GM23248 (cell line): Measurements from ENCODE around the gene UBE2S. TPM values are rescaled to one million over a fixed set of nuclear protein-coding genes. Genes with fewer than 3 reads are reported as not detected.
A peak's percentile ranks its signal among the peaks of the same experiment; 100 is the strongest.

ENCODE experiments used
- DNase-seq: peaks from one replicate; pipeline ENCODE4 v3.0.0-alpha.2; 2015
- H2AFZ ChIP-seq: fragments of 200-600 bp; sonication (generic); 2 replicates; pipeline ENCODE4 v1.6.1; 2016; ENCODE audit warnings: antibody characterized with exemption
- H3F3A ChIP-seq: fragments of 200-600 bp; sonication (generic); 2 replicates; pipeline ENCODE4 v1.6.1; 2016; ENCODE audit warnings: mild to moderate bottlenecking, antibody characterized with exemption, mixed run types; ENCODE audit not compliant: insufficient read depth
- H3K27ac ChIP-seq: fragments of 200-600 bp; sonication (generic); 2 replicates; pipeline ENCODE4 v1.5.1; 2016; ENCODE audit warnings: mild to moderate bottlenecking
- H3K27me3 ChIP-seq: fragments of 200-600 bp; sonication (generic); replicated peaks from 2 replicates; pipeline ENCODE4 v1.6.1; 2016; ENCODE audit warnings: mild to moderate bottlenecking; ENCODE audit not compliant: insufficient read depth
- H3K36me3 ChIP-seq: fragments of 200-600 bp; sonication (generic); 2 replicates; pipeline ENCODE4 v1.6.1; 2016; ENCODE audit warnings: low read depth, mild to moderate bottlenecking
- H3K4me1 ChIP-seq: fragments of 200-600 bp; sonication (generic); 2 replicates; pipeline ENCODE4 v1.6.1; 2016; ENCODE audit warnings: mild to moderate bottlenecking; ENCODE audit not compliant: insufficient read depth
- H3K4me2 ChIP-seq: fragments of 200-600 bp; sonication (generic); one replicate; pipeline ENCODE4 v1.6.1; 2016; ENCODE audit warnings: mild to moderate bottlenecking; ENCODE audit not compliant: unreplicated experiment
- H3K4me3 ChIP-seq: fragments of 200-600 bp; sonication (generic); 2 replicates; pipeline ENCODE4 v1.5.1; 2016; ENCODE audit warnings: mild to moderate bottlenecking
- H3K79me2 ChIP-seq: fragments of 200-600 bp; sonication (generic); 2 replicates; pipeline ENCODE4 v1.6.1; 2016; ENCODE audit warnings: mild to moderate bottlenecking; ENCODE audit not compliant: insufficient read depth
- H3K9ac ChIP-seq: fragments of 200-600 bp; sonication (generic); 2 replicates; pipeline ENCODE4 v1.6.1; 2016; ENCODE audit warnings: mild to moderate bottlenecking
- H3K9me2 ChIP-seq: fragments of 200-600 bp; sonication (generic); 2 replicates; pipeline ENCODE4 v1.6.1; 2016; ENCODE audit warnings: mixed run types, mild to moderate bottlenecking, moderate library complexity; ENCODE audit not compliant: insufficient read depth
- H3K9me3 ChIP-seq: fragments of 200-600 bp; sonication (generic); one replicate; pipeline ENCODE4 v1.6.1; 2017; ENCODE audit warnings: low read depth
- H4K20me1 ChIP-seq: fragments of 200-600 bp; sonication (generic); 2 replicates; pipeline ENCODE4 v1.6.0; 2016; ENCODE audit not compliant: insufficient read depth
- EZH2 ChIP-seq: fragments of 200-600 bp; sonication (generic); IDR thresholded peaks from 2 replicates; pipeline ENCODE4 v1.6.1; 2018; ENCODE audit warnings: antibody characterized with exemption, mild to moderate bottlenecking; ENCODE audit not compliant: insufficient read depth, poor library complexity, severe bottlenecking
- EZH2phosphoT487 ChIP-seq: fragments of 200-600 bp; sonication (generic); IDR thresholded peaks from 2 replicates; pipeline ENCODE4 v1.6.1; 2018; ENCODE audit warnings: antibody characterized with exemption, moderate library complexity, mild to moderate bottlenecking, low read depth; ENCODE audit not compliant: insufficient read depth
- WGBS, 2 experiments: methylation state at CpG; one replicate each; pipeline ENCODE4 v1.1.6; 2015 to 2017; ENCODE audit warnings: low lambda C conversion rate in 2 of 2, low coverage in 1 of 2; ENCODE audit errors: missing lambda C conversion rate in 2 of 2; 5-methylcytosine and 5-hydroxymethylcytosine counted together
- in situ Hi-C: fragments of 300-500 bp; cut with MboI; formaldehyde crosslinking; loops from 2 replicates; pipeline ENCODE4 v1.15.0; 2020
- polyA plus RNA-seq: library from polyadenylated mRNA; unstranded; fragments of >200 nt; fragmentation: Nextera tagmentation; extraction: Ambion mirVana; gene quantifications from 2 replicates; pipeline ENCODE4 v1.2.1, GENCODE V29; 2016
- total RNA-seq: library from RNA; depleted of rRNA; stranded (reverse); fragments of >200 nt; shearing (Covaris generic); gene quantifications from 2 replicates; pipeline ENCODE4 v1.2.3, GENCODE V29; 2014

UBE2S gene
- total and polyA plus RNA-seq, 2 experiments from 2014 or later = 82.2 to 106 TPM

GRCh38 chr19:55368701-55369563 lies 38.7 kb downstream of the UBE2S start:
- no peaks in the 10 kb centered on the region for H3K9me3 ChIP-seq
- H3K4me2 ChIP-seq = peak overlapping the region; percentile 84
- H3K27ac ChIP-seq = peak overlapping the region; percentile 86
- H2AFZ ChIP-seq = peak overlapping the region; percentile 67
- peaks cover 21% of the 10 kb centered on the region for H3K4me1 ChIP-seq
- WGBS, 2 experiments = 15 to 36% methylated on average over 13 to 46 of the region's 54 CpGs
- peak overlapping the region; percentile 87 for H3K9ac ChIP-seq
- no peak for TF ChIP-seq EZH2phosphoT487
- no peak for TF ChIP-seq EZH2
- H3K9me2 ChIP-seq = no peaks in the 10 kb centered on the region
- peaks cover 38% of the 10 kb centered on the region for H3F3A ChIP-seq
- in situ Hi-C loops = no loop called here
- no peaks in the 10 kb centered on the region for H3K27me3 ChIP-seq
- peaks cover 8% of the 10 kb centered on the region for H3K79me2 ChIP-seq
- peak; percentile 93 for DNase-seq
- H4K20me1 ChIP-seq = no peaks in the 10 kb centered on the region
- H3K4me3 ChIP-seq = peak overlapping the region; percentile 75
- H3K36me3 ChIP-seq = no peaks in the 10 kb centered on the region; the same call in 1 of the 2 replicates

- H3K27ac ChIP-seq = no peak overlapping the region
- H3K79me2 ChIP-seq = peaks cover 8% of the 10 kb centered on the region
- no peaks in the 10 kb centered on the region for H3K9me2 ChIP-seq
- no peak for TF ChIP-seq EZH2
- TF ChIP-seq EZH2phosphoT487 = no peak
- H3K9me3 ChIP-seq = no peaks in the 10 kb centered on the region
- DNase-seq = no peak
- peaks cover 15% of the 10 kb centered on the region for H3K4me1 ChIP-seq
- no peak overlapping the region for H2AFZ ChIP-seq
- in situ Hi-C loops = no loop called here
- H3K36me3 ChIP-seq = no peaks in the 10 kb centered on the region; the same call in 1 of the 2 replicates
- peak overlapping the region; percentile 84 for H3K4me2 ChIP-seq
- H4K20me1 ChIP-seq = no peaks in the 10 kb centered on the region
- H3K9ac ChIP-seq = peak overlapping the region; percentile 87
- peak overlapping the region; percentile 75; the same call in 1 of the 2 replicates for H3K4me3 ChIP-seq
- WGBS, 2 experiments = 80 to 89% methylated on average over 9 to 16 of the region's 16 CpGs
- no peaks in the 10 kb centered on the region for H3K27me3 ChIP-seq
- H3F3A ChIP-seq = peaks cover 41% of the 10 kb centered on the region
Measured at GRCh38 chr19:55368106-55368505, 39.5 kb downstream of the UBE2S start.

- no peaks in the 10 kb centered on the region for H3K27me3 ChIP-seq
- peaks cover 35% of the 10 kb centered on the region for H3F3A ChIP-seq
- H3K9me3 ChIP-seq = no peaks in the 10 kb centered on the region
- no peaks in the 10 kb centered on the region; the same call in 1 of the 2 replicates for H3K36me3 ChIP-seq
- no peak overlapping the region for H2AFZ ChIP-seq
- H3K9ac ChIP-seq = no peak overlapping the region
- H3K4me1 ChIP-seq = peaks cover 7% of the 10 kb centered on the region
- no peak overlapping the region for H3K4me2 ChIP-seq
- H3K4me3 ChIP-seq = no peak overlapping the region
- in situ Hi-C loops = no loop called here
- 98 to 100% methylated on average over 3 of the region's 3 CpGs for WGBS, 2 experiments
- no peaks in the 10 kb centered on the region for H4K20me1 ChIP-seq
- no peak for TF ChIP-seq EZH2phosphoT487
- TF ChIP-seq EZH2 = no peak
- no peak overlapping the region for H3K27ac ChIP-seq
- H3K79me2 ChIP-seq = peaks cover 8% of the 10 kb centered on the region
- no peaks in the 10 kb centered on the region for H3K9me2 ChIP-seq
- DNase-seq = no peak
Measured at GRCh38 chr19:55366790-55367189, 40.8 kb downstream of the UBE2S start.

GRCh38 chr19:55365964-55366363 lies 41.6 kb downstream of the UBE2S start:
- WGBS, 2 experiments = 66 to 94% methylated on average over 4 to 19 of the region's 19 CpGs
- Histone ChIP-seq H3K27ac (no peak overlapping the region), H3F3A (peaks cover 27% of the 10 kb centered on the region)

More at GRCh38 chr19:55365964-55366363, 41.6 kb downstream of the UBE2S start:
- no peaks in the 10 kb centered on the region for H3K27me3 ChIP-seq
- H3K79me2 ChIP-seq = peaks cover 8% of the 10 kb centered on the region
- in situ Hi-C loops = no loop called here
- H3K4me2 ChIP-seq = no peak overlapping the region
- no peak overlapping the region for H2AFZ ChIP-seq
- no peak for TF ChIP-seq EZH2
- no peaks in the 10 kb centered on the region for H4K20me1 ChIP-seq
- H3K36me3 ChIP-seq = no peaks in the 10 kb centered on the region; the same call in 1 of the 2 replicates
- DNase-seq = no peak
- H3K9ac ChIP-seq = no peak overlapping the region
- no peaks in the 10 kb centered on the region for H3K9me3 ChIP-seq
- H3K9me2 ChIP-seq = no peaks in the 10 kb centered on the region
- H3K4me3 ChIP-seq = no peak overlapping the region
- peaks cover 5% of the 10 kb centered on the region for H3K4me1 ChIP-seq
